ENCODE data around the gene CARS1. TPM values are rescaled to one million over a fixed set of nuclear protein-coding genes. Genes with fewer than 3 reads are reported as not detected.

Gene CARS1
- total RNA-seq, 4 donors from 2014 or later, result 41.7 to 59.9 (median 54.1) TPM

DNA sequence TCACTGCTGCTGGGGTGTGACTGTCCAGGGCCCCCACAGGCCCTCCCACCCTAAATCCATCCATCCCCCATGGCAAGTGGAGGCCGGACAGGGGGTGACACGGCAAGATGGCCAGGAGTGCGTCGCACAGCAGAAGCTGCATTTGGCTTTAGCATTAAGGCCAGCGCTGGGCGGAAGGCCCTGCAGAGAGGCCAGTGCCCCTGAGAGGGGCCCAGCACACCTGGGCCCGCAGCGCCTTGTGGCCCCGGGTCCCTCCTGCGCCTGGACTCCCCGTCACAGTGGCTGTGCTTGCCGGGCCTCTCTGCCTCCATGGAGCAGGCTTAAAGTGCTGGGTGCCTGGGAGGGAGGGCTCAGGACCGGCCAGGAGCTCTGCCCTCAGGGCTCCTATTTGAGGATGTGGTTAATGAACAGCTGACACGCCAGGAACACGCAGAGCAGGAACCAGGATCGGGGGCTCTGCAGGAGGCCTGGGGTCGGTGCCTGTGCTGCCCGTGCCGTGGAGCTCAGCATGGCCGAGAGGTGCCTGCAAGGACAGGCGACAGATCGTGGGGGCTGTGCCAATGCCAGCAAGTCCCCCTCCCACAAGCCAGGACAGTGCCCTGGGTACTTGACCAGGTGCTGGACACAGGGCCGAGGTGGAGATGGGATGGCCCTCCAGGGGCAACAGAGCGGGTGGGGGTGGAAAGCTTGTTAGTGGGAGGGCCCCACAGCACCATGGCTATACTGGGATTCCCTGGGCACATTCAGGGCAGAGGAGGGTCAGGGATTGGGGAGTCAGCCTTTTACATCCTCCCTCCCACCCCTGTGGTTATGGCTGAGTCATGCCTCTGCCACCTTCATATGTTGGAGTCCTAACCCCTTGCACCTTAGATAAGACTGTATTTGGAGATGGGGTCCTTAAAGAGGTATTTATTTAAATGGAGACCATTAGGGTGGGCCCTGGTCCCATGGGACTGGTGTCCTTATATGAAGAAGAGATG lies 30.9 kb upstream of the CARS1 start:
- TF ChIP-seq, protein P1, sequence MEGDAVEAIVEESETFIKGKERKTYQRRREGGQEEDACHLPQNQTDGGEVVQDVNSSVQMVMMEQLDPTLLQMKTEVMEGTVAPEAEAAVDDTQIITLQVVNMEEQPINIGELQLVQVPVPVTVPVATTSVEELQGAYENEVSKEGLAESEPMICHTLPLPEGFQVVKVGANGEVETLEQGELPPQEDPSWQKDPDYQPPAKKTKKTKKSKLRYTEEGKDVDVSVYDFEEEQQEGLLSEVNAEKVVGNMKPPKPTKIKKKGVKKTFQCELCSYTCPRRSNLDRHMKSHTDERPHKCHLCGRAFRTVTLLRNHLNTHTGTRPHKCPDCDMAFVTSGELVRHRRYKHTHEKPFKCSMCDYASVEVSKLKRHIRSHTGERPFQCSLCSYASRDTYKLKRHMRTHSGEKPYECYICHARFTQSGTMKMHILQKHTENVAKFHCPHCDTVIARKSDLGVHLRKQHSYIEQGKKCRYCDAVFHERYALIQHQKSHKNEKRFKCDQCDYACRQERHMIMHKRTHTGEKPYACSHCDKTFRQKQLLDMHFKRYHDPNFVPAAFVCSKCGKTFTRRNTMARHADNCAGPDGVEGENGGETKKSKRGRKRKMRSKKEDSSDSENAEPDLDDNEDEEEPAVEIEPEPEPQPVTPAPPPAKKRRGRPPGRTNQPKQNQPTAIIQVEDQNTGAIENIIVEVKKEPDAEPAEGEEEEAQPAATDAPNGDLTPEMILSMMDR (IDR thresholded peaks at IDR 0.05), result no peak
- DNase-seq, result no peak
- H3K27me3 ChIP-seq, result no peaks in the 10 kb centered on the region
- no peak overlapping the region for H3K27ac ChIP-seq
- no peaks in the 10 kb centered on the region for H3K9me3 ChIP-seq
- H3K4me1 ChIP-seq, result no peaks in the 10 kb centered on the region
- H3K36me3 ChIP-seq, result peaks cover 0 to 26% (median 0%) of the 10 kb centered on the region in 3 donors
- no peak overlapping the region for H3K4me3 ChIP-seq

DNA sequence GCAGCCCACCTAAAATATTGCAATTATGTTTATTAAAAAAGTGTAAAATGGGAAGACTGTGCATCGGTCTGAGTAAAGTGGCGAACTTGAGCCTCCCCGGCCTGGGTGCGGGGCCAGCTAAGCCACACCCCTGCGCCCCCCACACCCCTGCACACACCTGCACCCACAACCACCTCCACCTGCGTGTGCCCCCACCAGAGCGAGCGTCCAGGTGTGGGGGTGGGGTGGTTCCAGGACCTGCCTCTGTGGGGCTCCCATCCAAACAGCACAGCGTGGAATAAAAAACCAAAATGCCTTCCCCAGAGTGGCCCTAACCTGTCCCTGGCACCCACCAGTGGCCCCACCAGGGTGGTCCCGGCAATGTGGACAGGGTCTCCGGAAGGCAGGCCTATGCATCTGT lies 30.1 kb upstream of the CARS1 start:
- Histone ChIP-seq H3K4me3 (no peak overlapping the region), H3K9me3 (no peaks in the 10 kb centered on the region), H3K4me1 (no peaks in the 10 kb centered on the region), H3K36me3 (peaks cover 0 to 20% (median 0%) of the 10 kb centered on the region in 3 donors), H3K27me3 (no peaks in the 10 kb centered on the region), H3K27ac (no peak overlapping the region)
- no peak for TF ChIP-seq POLR2A (IDR thresholded peaks at IDR 0.05)
- TF ChIP-seq, protein P1 (IDR thresholded peaks at IDR 0.05), result no peak
- no peak for DNase-seq

DNA sequence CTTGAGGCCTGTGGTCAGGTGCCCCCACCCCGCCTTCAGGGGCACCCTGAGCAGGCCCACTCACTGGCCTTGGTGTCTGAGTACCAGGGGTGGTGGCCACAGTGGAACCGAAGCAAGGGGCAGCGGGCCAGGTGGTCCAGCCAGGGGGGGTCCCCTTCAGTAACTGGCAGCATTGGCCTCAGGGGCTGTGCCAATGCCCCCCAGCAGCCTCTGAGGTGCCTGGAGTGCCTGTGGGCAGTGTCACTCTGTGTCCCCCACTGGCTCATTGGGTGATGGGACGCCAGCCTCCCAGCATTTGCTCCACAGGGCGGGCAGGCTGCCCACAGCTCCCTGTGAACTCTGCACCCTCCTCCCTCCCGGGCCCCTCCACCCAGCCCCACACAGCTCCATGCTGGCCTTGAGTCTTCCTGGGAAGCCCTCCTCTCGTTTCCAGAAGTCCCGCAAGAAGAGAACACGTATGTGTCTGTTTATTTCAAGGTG lies 29.5 kb upstream of the CARS1 start:
- H3K36me3 ChIP-seq, result peaks cover 0 to 20% (median 0%) of the 10 kb centered on the region in 3 donors
- TF ChIP-seq POLR2A (IDR thresholded peaks at IDR 0.05), result no peak
- TF ChIP-seq, protein P1 (IDR thresholded peaks at IDR 0.05), result no peak
- H3K4me1 ChIP-seq, result no peaks in the 10 kb centered on the region
- H3K4me3 ChIP-seq, result no peak overlapping the region
- no peaks in the 10 kb centered on the region for H3K9me3 ChIP-seq
- no peak overlapping the region for H3K27ac ChIP-seq
- DNase-seq, result no peak
- H3K27me3 ChIP-seq, result no peaks in the 10 kb centered on the region

DNA sequence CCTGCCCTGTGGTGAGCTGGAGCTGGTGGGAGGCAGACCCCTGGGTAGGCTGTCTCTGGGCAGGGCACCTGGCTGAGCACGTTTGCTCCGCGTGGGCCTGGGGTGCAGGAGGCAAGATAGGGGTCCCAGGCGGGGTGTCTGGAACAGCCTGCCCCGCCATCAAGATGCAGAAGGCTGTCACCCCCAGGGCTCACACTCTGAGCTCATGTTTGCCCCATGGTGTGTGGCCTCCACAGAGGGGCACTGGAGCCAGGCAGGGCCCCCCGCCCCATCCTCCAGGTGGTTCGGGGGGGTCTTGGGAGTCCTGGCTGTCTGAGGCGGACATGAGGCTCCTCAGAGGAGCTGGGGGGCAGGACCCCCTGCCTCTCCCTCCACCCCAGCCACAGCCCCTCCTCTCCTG lies 28.9 kb upstream of the CARS1 start:
- H3K36me3 ChIP-seq, result peaks cover 0 to 19% (median 0%) of the 10 kb centered on the region in 3 donors
- H3K27ac ChIP-seq, result no peak overlapping the region
- H3K4me3 ChIP-seq, result no peak overlapping the region
- no peaks in the 10 kb centered on the region for H3K27me3 ChIP-seq
- no peaks in the 10 kb centered on the region for H3K9me3 ChIP-seq
- no peak for DNase-seq
- H3K4me1 ChIP-seq, result no peaks in the 10 kb centered on the region
- TF ChIP-seq, protein P1 (IDR thresholded peaks at IDR 0.05), result no peak
- no peak for TF ChIP-seq POLR2A (IDR thresholded peaks at IDR 0.05)

DNA sequence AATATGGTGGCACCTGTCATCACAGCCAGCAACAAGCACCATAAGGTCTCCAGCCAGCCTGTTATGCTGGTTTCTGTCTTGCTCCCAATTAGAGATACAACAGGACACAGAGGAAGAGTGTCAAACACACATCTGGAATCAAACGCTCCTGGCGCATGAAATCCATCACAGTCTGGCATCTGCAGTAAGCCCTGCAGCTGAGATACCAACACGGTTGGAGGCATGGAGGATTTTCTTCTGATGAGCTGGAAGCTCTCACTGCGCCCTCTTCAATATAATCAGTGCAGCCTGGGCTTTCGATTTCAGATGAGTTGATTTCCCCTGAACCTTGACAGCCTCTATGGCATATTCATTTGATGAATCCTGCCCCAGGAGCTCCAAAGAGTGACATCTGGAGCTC lies 27.8 kb upstream of the CARS1 start:
- peaks cover 0 to 8% (median 0%) of the 10 kb centered on the region in 3 donors for H3K36me3 ChIP-seq
- no peaks in the 10 kb centered on the region for H3K27me3 ChIP-seq
- no peak overlapping the region for H3K4me3 ChIP-seq
- no peak for DNase-seq
- H3K27ac ChIP-seq, result no peak overlapping the region
- H3K9me3 ChIP-seq, result no peaks in the 10 kb centered on the region
- H3K4me1 ChIP-seq, result no peaks in the 10 kb centered on the region
- no peak for TF ChIP-seq POLR2A (IDR thresholded peaks at IDR 0.05)
- TF ChIP-seq, protein P1 (IDR thresholded peaks at IDR 0.05), result no peak

Data from Peyer's patch (tissue), 4 donors.